Keratinocyte (primary cell): Measurements from ENCODE around the gene KIAA0930.

ENCODE experiments used
- EZH2 ChIP-seq: IDR thresholded peaks from one replicate; pipeline ENCODE4 v1.6.1; 2012; ENCODE audit warnings: inconsistent platforms, mild to moderate bottlenecking, low read length, moderate library complexity
- TF ChIP-seq, protein P1 (sequence below), 3 experiments: IDR thresholded peaks in 1 of 3; conservative IDR thresholded peaks in 1 of 3; optimal IDR thresholded peaks in 1 of 3; 2 replicates in 2 of 3; 3 replicates in 1 of 3; pipeline versions ENCODE3 to v1.5.1; 2011; ENCODE audit warnings: low read length in 3 of 3, mild to moderate bottlenecking in 3 of 3, moderate library complexity in 2 of 3, control low read depth in 1 of 3, inconsistent platforms in 1 of 3; ENCODE audit not compliant: insufficient read depth in 2 of 3; ENCODE audit errors: extremely low read depth in 1 of 3

DNA sequence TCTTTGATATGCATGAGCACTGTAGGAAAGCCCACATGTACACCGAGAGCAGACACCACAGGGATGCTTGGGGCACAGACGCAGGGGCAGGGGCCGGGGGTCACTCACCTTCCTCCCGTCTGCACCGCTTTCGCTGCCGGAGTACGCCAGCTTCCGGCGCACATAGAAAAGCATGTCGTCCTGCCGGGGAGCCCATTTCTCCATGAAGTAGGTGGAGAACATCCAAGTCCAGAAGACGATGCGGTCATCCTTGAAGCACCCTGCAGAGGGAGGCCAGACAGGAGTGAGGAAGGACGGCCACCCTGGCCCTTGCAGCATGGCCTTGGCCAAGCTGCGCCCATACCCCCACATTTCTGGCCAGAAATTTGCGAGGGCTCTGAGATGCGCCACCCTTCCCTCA lies 28.8 kb downstream of the KIAA0930 start:
- TF ChIP-seq, protein P1, sequence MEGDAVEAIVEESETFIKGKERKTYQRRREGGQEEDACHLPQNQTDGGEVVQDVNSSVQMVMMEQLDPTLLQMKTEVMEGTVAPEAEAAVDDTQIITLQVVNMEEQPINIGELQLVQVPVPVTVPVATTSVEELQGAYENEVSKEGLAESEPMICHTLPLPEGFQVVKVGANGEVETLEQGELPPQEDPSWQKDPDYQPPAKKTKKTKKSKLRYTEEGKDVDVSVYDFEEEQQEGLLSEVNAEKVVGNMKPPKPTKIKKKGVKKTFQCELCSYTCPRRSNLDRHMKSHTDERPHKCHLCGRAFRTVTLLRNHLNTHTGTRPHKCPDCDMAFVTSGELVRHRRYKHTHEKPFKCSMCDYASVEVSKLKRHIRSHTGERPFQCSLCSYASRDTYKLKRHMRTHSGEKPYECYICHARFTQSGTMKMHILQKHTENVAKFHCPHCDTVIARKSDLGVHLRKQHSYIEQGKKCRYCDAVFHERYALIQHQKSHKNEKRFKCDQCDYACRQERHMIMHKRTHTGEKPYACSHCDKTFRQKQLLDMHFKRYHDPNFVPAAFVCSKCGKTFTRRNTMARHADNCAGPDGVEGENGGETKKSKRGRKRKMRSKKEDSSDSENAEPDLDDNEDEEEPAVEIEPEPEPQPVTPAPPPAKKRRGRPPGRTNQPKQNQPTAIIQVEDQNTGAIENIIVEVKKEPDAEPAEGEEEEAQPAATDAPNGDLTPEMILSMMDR (optimal IDR thresholded peaks at IDR 0.05 in 1 of 3, IDR thresholded peaks at IDR 0.05 in 1 of 3, conservative IDR thresholded peaks at IDR 0.05 in 1 of 3; ENCODE audit: extremely low read depth in 1 of 3, insufficient read depth in 2 of 3, low read length in 3 of 3) = no peak
- no peak for TF ChIP-seq EZH2
